GM21786 (cell line): ENCODE measurements around the gene NRF1.
"Not testable (repeated sequence)": the region's sequence is repeated elsewhere in the genome, so short reads cannot be mapped to it uniquely, and the experiment has no call there.

Experiments used
- ATAC-seq: cut with Tn5 transposase; IDR thresholded peaks from one replicate; pipeline ENCODE4 v1.9.1; 2021; ENCODE audit not compliant: unreplicated experiment

The NRF1 gene

DNA sequence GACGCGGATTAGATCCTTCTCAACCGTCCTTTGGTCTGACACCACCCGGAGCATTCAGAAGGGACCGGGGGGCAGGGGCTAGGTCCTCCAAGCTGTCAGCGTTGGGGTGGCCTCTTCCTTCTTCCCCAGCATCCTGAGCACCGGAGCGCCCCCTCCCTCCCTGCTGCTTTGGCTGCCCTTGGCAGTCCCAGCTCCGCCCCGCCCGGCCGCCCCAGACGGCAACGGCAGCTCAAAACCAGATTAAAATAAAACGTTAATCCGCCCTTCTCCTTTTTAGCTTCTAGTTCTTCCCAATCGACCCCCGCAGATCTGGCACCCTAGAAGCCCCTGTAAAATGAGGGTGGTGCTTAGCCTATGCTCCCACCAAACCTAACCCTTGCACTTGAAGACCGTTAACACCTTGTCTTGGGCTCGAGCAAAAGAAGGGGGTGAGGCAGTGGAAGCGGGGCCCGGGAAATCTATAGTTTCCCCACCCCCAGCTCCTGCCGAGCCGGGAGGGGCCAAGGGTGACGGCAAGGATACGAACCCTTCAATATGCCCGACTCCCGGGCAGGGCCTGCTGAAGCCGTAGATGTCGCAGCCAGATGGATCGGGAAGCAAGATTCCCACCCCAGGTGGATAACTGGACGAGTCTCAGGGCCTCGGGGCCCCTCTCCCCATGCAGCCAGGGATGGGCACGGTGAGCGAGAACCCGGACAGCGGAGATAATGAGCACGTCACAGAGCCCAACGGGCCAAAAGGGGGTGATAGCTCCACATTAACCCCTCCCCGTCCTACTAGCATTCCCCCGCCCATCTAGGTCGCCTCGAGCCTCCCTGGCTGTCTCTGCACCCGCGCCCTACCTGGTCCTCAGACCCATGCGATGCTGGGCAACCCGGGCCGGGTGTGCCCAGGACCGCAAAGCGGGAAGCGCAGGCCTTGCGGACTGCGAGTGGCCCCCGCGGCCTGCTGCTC, 169.7 kb downstream of the NRF1 start:
- no peak for ATAC-seq

DNA sequence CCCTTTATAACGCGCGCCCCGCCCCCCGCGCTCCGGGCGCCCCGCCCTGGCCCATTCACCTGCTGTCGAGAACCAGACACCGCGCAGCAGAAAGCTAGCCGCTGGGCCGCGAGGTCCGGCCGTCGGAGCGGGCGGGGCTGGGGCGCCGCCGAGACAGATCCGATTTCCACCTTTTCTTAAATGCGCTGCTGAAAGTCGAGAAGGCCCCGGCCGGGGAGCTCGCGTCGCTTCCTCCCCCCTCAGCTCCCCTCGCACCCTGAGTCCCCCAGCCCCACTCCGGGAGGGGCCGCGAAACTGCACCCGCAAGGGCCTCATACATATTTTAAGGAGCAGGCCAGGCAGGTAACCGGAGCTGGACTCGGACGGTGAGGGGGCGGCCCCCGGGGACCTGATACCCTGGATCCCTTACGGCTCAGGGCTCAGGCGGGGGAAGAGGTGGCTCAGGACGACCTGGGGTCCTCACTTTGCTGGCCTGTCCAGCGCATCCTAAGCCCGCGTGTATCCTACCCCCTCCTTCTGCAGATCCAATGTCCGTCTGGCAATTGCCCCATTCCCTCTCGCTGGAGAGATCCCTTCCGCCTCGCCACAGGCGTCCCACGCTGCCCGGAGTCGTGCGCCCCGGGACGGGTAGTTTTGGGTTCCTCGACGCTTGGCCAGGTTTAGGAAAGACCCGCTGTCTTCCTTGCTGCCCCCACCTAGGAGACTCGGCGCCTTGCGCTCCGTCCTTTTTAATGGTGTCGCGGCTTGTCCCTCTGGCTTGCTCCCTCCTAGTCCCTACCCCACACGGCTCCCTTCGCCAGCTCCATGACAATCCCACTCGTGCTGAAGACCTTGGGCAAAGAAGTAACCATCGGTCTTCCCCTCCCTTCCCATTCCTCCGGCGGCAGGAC, 170.7 kb downstream of the NRF1 start:
- ATAC-seq, result no peak

DNA sequence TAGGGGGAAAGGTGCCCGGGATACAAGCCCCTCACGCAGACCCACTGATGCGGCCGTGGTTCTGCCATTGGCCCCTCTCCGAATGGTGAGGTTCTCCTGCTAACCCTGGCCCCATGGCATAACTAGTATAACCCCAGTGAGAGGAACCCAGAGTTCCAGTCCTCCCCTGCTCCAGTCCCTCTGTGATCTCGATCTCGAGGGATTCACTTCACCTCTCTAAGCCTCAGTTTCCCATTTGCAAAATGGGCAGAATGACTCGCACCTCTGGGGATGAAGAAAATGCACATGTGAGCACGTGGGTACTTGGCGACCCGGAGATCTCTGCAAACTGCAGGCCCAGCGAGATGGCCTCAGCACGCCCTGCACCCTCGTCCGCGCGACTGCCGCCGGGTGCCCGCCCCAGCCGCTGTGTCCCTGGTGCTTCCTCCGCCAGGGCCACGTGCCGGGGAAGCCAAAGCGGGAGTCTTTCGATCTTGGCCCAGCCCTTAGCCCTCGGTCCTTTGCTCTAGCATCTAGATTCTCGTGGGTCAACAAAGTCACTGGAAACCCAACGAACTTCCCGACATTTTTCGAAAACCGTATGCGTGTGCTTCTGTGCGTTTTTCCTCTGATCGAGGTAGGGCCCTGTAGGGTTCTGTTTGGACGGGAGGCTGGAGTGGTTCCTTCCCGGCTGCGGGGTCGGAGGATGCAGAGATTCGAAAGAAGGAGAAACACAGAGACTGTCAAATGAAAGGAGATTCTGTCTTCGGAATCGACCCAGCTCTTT, 171.5 kb downstream of the NRF1 start:
- ATAC-seq, result no peak

DNA sequence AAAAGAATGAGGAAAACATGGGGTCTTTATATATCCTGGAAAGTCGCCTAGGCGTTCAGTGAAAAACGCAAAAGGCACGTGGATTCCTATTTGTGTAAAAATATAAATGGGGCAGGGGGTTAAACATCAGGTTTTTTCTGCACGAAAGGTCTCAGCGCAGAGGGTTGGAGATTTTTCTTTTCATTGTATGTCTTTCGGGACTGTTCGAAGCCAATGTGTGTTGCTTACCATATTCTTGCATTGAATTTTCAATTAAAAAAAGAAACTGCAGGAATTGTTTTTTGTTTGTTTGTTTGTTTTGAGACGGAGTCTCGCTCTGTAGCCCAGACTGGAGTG, 172.0 kb downstream of the NRF1 start:
- ATAC-seq, result no peak

DNA sequence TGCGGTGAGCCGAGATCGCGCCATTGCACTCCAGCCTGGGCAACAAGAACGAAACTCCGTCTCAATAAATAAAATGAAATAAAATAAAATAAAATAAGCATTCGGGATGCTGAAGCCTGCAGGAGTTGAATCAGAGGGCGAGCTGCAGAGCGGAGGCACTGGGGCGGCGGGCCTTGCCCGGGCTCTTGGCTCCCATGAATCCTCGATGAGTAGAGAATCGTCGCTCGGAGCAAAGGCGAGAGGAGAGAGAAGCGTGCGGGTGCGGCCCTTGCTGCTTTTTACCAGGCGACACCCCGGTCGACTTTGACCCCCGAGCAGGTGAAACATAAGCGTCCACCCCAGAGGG, 172.9 kb downstream of the NRF1 start:
- ATAC-seq, result no peak

DNA sequence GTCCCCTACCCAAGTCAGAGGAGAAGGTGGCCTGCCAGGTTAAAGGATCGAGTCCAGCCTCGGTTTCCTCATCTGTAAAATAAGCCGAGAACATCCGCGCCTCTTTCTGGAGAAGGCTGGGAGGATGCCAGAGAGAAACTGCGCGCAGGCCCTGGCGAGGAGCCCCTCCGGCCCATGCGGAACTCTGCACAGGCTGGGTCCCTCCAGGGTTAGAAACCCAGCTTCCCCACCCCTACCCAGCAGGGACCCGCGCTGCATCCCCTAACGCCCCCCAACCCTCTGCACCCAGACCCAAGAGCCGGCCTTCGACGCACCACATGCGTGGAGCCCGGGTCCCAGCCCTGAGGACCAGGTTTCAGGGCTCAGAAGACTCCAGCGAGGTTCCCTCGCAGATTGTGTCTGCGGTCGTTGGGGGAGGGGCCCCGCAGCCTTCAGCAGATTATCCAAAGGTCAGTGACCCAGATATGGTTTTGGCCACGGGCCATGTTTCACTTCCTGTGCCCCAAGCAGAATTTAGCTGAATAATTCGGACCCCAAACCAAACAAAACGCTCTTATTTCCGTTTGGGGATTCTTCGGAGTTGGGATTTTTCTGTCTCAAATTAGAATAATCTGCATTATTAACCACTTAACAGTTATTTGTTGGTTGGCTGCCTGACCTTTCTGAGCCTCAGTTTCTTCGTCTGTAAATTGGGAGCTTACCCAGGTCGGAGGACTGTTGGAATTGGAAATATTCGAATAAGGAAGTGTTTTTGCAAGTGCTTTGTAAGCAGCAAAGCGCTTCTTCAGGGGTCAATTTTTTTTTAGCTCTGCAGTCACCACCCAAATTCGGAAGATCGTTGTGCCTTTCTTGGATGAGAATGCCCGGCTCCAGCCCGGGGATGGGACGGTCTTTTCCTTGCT, 173.5 kb downstream of the NRF1 start:
- no peak for ATAC-seq

DNA sequence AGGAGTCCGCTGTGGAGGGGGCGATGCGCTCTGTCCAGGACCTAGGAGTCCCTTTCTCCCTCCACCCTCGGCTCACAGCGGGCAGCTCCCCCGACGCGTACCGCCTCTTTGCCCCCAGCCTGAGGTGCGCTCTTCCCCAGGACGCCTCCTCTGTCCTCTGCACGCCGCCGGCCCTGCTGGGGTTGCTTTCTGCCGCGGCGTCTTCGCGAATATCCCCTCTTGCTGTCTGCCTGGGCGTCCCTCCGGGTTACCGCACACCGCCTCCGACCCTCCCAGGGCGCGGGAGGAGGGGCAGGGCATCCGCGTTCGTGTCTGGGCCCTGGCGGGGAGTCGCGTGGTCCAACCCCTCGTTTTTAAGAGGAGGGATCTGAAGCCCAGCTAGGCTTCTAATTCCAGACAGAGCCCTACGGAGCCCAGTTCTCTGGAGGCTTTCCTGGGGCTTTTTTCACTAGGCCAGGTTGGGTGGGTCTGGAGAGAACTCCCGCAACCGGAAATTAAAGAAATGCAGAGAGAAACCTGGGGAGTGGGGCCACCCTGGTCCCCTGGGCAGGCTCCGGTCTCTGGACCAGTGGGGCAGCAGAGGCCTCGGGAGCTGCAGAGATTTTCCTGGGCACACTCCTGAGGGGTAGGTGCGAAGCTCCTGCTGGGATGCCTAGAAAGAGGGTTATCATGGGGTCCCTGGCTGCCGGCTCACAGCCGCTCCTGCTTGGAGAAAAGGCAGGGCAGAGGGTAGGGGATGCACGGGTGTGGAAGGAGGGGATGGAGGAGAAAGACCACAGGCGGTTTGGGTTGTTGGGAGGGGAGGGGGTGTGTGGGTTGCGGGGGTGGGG, 174.4 kb downstream of the NRF1 start:
- ATAC-seq, result no peak

DNA sequence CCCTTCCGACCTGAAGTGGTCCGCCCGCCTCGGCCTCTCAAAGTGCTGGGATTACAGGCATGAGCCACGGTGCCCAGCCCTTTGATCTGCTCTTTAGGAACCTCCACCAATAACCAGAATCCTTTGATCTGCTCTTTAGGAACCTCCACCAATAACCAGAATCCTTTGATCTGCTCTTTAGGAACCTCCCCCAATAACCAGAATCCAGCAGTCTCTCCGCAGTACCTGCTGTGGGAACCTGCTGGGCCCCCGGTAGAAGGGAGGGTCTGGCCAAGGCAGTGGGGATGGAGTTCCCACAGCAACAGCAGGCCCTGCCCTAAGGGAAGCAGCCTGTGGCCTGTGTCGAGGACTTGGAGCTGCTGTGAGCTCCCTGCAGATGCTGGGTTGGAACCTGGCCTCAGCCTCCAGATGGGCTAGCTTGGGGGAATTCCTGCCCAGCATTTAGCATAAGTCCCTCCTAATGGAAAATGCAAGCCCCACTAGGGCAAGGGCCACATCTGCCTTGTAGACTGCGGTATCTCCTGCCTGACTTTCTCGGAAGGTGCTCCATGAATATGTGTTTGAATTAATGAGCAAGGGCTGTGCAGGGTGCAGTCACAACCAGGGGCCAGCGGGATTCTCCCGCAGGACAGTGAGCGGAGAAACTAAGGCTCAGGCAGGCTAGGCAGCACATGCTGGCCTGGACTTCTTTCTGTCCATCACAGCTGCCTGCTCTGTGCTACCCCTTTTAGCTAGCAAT, 175.5 kb downstream of the NRF1 start:
- no peak for ATAC-seq

DNA sequence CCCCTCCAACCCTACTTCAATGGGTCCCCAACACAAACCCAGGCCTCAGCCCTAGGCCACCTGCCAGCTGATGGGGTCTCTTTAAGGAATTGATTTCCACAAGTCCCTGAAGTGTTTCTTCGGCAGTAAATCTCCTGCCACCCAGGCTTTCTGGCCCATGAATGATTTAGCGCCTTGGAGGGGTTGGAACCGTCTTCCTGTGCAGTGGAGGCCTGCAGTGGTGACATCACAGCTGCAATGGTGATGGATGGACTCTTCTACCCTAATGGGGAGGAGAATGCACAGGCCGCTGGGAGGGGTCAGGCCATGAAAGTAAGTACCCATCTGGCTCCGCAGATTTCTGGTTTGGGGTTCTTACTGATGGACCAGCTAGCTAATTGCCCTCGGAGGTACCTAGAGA, 177.5 kb downstream of the NRF1 start:
- ATAC-seq, result no peak

DNA sequence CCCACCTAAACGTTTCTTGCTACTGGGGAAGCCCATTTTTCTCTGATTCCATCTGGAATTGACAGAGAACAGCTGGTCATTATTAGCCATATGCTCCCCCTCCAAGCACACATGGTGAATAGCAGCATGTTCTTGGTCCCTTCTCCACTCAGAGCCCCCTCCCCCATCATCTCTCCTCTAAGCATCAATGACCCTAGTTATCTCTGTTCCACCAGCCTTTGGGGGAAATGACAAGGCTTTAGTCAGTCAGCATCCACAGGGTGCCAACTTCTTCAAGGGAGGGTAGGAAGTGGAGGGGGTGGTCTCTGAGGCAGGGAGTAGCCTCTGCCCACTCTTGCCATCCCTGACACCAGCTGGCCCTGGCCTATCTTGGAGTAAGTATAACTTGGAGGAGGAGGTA, 178.1 kb downstream of the NRF1 start:
- ATAC-seq, result no peak

DNA sequence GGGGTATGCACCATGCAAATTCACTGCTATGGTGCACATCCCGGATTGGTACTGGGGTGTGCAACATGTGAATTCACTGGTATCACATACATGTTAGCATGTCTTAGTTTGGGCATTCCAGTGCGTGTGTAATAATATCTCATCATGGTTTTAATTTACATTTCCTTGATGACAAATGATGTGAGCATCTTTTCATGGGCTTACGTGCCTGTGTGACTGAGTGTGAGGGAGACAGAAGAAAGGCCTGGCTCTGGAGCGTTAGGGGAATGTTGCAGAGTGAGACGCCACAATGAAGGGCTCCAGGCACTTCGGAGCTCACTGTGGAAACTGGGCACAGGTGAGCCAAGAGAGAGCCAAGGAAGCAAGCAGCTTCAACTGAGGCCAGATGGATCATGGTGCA, 178.6 kb downstream of the NRF1 start:
- no peak for ATAC-seq

DNA sequence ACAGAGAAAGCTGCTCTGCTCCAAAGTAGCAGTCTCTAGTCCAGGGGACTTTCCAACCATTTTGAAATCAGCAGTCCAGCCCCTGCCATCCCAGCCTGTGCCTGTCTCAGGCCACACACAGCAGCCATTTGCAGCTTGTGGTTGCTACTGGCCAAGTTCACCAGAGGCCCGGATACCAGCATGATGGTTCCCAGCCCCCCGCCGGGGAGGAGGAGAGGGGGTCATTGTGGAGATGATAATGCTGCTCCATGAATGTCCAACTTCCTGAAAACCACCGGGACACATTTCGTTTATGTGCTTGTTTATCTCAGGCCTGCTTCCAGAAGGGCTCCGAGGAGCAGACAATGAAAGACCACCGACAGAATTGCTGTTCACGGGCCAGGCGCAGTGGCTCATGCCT, 181.2 kb downstream of the NRF1 start:
- ATAC-seq, result no peak

DNA sequence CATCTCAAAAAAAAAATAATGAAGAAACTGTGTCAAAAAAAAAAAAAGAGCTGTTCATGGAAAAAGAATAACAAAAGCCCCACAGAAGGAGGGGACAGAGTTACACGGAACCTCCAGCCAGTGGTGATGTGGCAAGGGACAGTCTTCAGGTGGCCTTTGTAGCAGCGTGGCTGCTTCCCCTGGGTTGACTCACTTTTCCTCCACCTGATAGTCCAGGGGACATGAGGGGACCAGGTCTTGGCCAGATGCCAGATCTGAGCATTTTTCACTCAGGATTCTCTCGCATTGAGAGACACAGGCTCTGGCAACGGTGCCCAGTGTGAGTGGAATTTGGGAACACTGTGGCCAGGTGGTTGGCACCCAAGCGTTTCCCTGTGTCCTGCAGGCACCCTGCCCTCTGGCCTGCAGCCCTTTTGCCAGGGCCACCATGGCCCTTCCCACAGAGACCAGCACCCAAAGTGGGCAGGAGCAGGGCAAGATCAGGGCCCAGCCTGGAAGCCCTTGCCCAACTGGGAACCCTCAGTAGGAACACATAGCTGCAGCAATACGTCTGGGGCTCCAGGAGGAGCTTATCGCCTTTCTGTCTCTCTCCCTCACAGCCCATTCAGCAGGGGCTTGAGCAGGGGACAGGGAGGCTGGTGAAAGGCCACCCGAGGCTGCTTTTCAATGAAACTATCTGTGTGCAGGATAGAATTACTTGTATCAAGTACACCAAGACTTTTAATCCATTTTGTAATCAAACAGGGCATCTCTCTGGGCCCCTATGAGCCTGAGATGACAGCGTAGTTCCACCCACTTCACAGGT, 182.2 kb downstream of the NRF1 start:
- no peak for ATAC-seq

DNA sequence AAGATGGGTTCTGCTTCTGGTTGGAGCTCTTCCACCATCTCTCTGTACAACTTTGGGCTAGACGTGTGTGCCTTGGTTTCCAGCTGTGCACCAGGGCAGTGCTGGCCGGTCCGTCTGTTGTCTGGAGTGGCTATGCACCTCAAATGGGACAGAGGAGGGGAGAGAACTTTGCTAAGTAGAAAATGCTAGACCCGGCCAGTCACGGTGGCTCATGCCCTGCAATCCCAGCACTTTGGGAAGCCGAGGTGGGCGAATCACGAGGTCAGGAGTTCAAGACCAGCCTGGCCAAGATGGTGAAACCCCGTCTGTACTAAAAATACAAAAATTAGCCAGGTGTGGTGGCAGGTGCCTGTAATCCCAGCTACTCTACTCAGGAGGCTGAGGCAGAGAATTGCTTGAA, 182.9 kb downstream of the NRF1 start:
- ATAC-seq, result not testable (repeated sequence)

DNA sequence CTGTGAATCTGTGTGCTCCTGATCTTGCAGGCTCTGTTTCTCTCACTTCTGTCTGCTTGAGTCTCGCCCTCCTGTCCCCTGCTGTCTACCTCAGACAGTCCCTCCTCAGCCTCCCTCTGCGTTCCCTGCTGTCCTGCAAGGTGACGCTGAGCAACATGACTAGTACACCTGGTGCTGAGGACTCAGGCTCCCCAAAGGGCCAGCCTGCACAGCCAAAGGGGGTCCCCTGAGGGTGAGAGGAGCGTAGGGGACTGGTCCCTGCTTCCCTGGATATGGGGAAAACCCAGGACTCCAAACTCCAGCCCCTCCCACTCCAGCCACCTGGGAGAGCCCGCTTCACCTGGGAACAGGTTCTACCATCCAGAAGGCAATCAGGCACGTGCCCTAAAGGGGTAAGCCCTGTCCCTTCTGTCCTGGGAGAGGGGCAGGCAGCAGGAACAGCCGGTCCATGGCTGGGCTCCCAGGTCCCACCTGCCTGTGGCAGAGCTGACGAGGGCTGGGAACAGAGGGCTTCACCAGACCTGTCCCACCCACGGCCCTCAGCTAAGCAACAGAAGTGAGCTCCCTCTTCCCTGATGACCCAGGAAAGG, 184.8 kb downstream of the NRF1 start:
- no peak for ATAC-seq

DNA sequence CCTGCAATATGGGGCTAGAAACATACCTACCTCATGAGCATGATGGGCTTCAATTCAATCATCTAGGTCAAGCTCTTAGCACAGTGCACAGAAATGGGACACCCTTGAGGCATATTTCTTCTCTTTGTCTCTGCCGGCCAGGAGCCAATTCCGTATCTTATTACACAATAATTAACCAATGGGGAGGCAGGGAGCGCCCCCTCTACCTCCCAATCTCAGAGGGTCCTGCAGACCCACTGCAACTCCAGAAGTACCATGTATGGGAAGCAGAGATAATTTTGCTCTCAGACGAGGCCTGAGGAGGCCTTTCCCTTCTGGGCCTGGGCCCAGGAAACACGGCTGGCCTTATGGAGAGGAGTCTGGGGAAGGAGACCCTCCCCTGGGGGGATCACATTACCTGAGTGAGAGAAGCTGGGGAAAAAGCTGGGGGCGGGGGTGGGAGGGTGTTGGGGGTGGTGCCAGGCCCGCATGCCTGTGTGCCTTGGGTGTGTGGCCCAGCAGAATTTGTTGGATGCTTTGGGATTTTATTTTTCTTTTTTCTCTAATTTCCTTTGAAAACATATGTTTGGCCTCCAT, 185.8 kb downstream of the NRF1 start:
- ATAC-seq, result no peak

DNA sequence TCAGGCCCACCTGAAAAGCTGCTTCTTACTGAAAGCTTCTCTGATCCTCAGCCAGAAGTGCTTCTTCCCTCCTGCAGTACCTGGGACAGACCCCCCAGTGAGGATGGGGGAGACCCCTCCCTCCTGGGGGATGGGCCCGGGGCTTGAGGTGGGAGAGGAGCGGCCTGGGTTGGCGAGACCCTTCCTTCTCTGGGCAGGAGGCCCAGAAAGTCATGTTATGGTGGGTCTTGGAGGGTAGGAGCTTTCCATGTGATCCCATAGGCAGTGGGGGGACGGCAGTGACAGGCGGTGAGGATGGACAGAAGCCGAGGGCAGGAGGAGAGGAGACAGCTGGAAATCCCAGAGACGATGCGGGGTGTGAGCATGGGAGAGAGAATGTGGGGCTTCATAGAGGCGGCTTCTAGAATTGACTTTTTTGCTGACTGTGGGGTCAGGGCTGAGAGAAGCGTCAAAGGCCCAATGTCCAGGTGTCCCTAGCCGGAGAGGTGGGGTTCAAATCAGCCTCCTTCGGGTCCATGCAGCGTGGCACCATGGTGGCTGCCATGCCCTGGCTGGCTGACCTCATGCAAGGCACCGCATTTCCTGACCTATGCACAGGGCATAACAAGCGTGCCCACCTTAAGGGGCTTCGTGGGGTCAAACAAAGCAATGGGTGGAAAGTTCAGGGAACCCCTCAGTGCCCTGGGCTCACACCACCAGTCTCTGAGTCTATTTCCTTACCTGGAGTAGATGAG, 187.3 kb downstream of the NRF1 start:
- ATAC-seq, result no peak
